ENCODE results near the gene PTGDS.
A peak's percentile ranks its signal among the peaks of the same experiment; 100 is the strongest.

PTGDS gene

GRCh38 chr9:136985853-136986252 is 8.5 kb downstream of the PTGDS start:
- H3K27ac ChIP-seq (ENCODE audit: extremely low read depth, low read depth, low read length) = no peak overlapping the region
- TF ChIP-seq PATZ1 (tag by site-specific recombination; IDR thresholded peaks at IDR 0.05) = no peak
- TF ChIP-seq BCL11B (tag by site-specific recombination; IDR thresholded peaks at IDR 0.05; ENCODE audit: low read depth) = no peak
- TF ChIP-seq ZNF311 (tag by site-specific recombination; IDR thresholded peaks at IDR 0.05; ENCODE audit: borderline replicate concordance) = no peak
- no peak for TF ChIP-seq ZNF623 (tag by site-specific recombination; IDR thresholded peaks at IDR 0.05)
- no peak for TF ChIP-seq SP3 (tag by site-specific recombination; IDR thresholded peaks at IDR 0.05)
- TF ChIP-seq HOXC10 (CRISPR knock-in tag; IDR thresholded peaks at IDR 0.05) = no peak
- TF ChIP-seq KLF9 (tag by site-specific recombination; IDR thresholded peaks at IDR 0.05; ENCODE audit: low read depth) = no peak
- no peak for TF ChIP-seq ATF2 (tag by site-specific recombination; IDR thresholded peaks at IDR 0.05; ENCODE audit: low read depth)
- TF ChIP-seq ZNF350 (tag by site-specific recombination; IDR thresholded peaks at IDR 0.05) = no peak
- TF ChIP-seq ZNF530 (tag by site-specific recombination; IDR thresholded peaks at IDR 0.05; ENCODE audit: low read depth) = no peak
- TF ChIP-seq ZNF362 (tag by site-specific recombination; IDR thresholded peaks at IDR 0.05) = no peak
- no peak overlapping the region for H3K4me3 ChIP-seq (ENCODE audit: low read depth, low read length)
- no peaks in the 10 kb centered on the region for H3K36me3 ChIP-seq (ENCODE audit: control insufficient read depth in 2 of 2, insufficient read depth in 1 of 2, low read length in 2 of 2)
- H3K4me1 ChIP-seq (ENCODE audit: control insufficient read depth, insufficient read depth, low read length) = no peaks in the 10 kb centered on the region
- no peaks in the 10 kb centered on the region for H3K9me3 ChIP-seq (ENCODE audit: control insufficient read depth, insufficient read depth, low read depth, low read length)
- CTCF ChIA-PET = interaction anchor here (0.7 to 1.2 kb wide), 2 partner anchors 21 to 44 kb away, joined by 3 to 5 read pairs; no protein-coding TSS in a partner anchor
- POLR2A ChIA-PET = interaction anchor here (1.3 kb wide), 1 partner anchor 10 kb away, joined by 4 read pairs; the partner anchor contains the start of gene CLIC3

GRCh38 chr9:136988872-136989271 is 11.6 kb downstream of the PTGDS start:
- Histone ChIP-seq H3K27ac (ENCODE audit: extremely low read depth, low read depth, low read length) (no peak overlapping the region), H3K36me3 (ENCODE audit: control insufficient read depth in 2 of 2, insufficient read depth in 1 of 2, low read length in 2 of 2) (peaks cover 0 to 8% of the 10 kb centered on the region in 2 experiments; a peak in 1 of 3 replicates), H3K4me1 (ENCODE audit: control insufficient read depth, insufficient read depth, low read length) (no peaks in the 10 kb centered on the region), H3K4me3 (ENCODE audit: low read depth, low read length) (no peak overlapping the region), H3K9me3 (ENCODE audit: control insufficient read depth, insufficient read depth, low read depth, low read length) (no peaks in the 10 kb centered on the region)
- CTCF ChIA-PET = interaction anchor here (0.6 to 3.5 kb wide), 7 partner anchors 12 to 346 kb away, joined by 3 to 12 read pairs (median 7); no protein-coding TSS in a partner anchor
- POLR2A ChIA-PET = interaction anchor here (0.6 to 1.1 kb wide), 2 partner anchors 28 to 608 kb away, joined by 3 to 4 read pairs; no protein-coding TSS in a partner anchor
- TF ChIP-seq ZNF19 (tag by site-specific recombination; IDR thresholded peaks at IDR 0.05; ENCODE audit: low read depth) (no peak), ZNF121 (tag by site-specific recombination; IDR thresholded peaks at IDR 0.05) (peak; percentile 44; the same call in 1 of the 2 replicates), BCL11B (tag by site-specific recombination; IDR thresholded peaks at IDR 0.05; ENCODE audit: low read depth) (no peak), HOXA7 (CRISPR knock-in tag; IDR thresholded peaks at IDR 0.05; ENCODE audit: borderline replicate concordance) (no peak), TSHZ1 (tag by site-specific recombination; IDR thresholded peaks at IDR 0.05; ENCODE audit: borderline replicate concordance) (no peak), FEZF1 (tag by site-specific recombination; IDR thresholded peaks at IDR 0.05) (no peak), ZNF24 (tag by site-specific recombination; IDR thresholded peaks at IDR 0.05) (no peak), ZNF514 (tag by site-specific recombination; IDR thresholded peaks at IDR 0.05) (no peak), ZNF404 (tag by site-specific recombination; IDR thresholded peaks at IDR 0.05) (no peak)

Data from HEK293 (cell line).